GM19328 (cell line): ENCODE data around the gene SLC5A4.
"Not testable (repeated sequence)": the region's sequence is repeated elsewhere in the genome, so short reads cannot be mapped to it uniquely, and the experiment has no call there.

Experiments used
- ATAC-seq: cut with Tn5 transposase; IDR thresholded peaks from one replicate; pipeline ENCODE4 v1.9.1; 2021; ENCODE audit warnings: mild to moderate bottlenecking, moderate library complexity; ENCODE audit not compliant: unreplicated experiment

The SLC5A4 gene

DNA sequence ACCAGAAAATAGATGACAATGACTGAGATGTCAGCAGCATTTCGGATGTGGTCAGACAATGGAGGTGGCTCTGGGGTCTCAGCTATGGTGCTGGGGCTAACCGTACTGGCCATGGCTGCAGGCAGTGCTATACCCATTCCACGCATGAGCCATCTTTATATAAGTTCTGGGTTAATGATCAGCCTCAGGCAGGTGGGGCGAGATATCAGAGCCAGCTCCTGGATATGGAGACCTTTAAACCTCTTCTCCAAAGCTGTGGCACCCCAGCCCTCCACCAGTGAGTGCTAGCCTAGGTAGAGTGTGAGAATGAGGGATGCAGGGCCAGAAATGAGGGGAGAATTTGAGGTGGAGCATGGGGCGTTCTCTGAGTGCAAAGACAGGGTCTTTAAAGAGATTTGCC is at the start of gene SLC5A4:
Gene SLC5A4, minus strand, starts transcription at position 131 of the 400 bp plus-strand sequence. Its CDS starts 18 bp downstream, at position 113.
- no peak for ATAC-seq

DNA sequence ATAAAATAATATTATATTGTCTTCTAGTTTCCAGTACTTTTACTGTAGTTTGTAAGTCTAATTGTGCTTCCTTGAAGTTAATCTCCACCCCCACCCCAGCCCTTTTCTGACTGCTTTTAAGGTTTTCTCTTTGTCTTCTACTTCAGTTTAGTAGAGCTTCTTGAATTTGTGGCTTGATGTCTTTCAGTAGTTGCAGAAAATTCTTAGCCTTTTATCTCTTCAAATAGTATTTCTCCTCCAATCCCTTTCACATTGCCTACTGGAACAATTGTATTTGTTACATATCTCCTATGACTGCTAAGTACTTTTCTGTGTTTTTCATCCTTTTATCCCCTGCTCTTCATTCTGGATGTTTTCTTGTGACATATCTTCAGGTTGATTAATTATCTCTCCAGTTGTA is 38.8 kb upstream of the SLC5A4 start:
- ATAC-seq, result not testable (repeated sequence)

DNA sequence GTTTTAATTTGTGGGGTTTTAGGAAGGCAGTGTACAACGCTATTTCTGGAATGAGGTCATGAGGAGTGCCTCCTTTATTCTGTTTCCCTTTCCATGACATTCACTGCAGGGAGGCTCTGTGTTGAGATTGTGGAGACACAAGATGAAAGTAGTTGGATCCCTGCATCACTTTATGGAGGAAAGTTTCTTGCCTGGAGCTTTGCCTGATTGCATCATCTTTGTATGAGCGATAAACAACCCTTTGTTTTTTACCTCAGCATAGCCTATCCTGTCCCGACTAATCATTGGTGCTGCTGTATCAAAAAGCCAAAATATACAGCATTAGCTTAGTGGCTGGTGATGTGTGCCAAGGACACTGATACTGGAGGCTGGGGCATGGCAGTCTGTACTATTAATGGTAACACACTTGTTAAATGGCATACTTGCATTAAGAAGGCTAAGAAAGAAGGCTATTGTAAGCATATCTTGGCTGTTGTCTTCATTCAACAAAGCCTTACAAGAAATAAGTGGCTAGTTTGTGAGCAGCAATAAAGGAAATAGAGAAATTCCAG is 31.2 kb upstream of the SLC5A4 start:
- ATAC-seq, result no peak

DNA sequence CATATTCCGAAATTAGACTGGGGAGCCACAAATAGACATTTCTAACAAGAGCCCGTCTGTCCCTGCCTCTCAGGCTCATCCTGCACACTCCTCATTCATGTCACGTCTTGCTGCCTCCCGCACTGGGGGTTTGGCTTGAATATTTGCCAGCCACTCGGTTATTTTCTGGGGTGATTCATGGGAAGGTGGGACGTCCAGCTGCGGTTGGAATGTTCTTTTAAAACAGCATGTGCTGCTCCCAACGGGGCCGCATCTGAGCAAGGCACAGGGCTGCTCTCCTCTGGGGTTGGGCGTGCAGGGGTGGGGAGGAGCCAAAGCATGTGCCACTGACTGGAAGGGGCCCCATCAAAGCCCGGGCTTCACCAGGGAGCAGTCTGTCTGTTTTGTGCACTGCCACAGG is 25.9 kb upstream of the SLC5A4 start:
- ATAC-seq, result no peak

DNA sequence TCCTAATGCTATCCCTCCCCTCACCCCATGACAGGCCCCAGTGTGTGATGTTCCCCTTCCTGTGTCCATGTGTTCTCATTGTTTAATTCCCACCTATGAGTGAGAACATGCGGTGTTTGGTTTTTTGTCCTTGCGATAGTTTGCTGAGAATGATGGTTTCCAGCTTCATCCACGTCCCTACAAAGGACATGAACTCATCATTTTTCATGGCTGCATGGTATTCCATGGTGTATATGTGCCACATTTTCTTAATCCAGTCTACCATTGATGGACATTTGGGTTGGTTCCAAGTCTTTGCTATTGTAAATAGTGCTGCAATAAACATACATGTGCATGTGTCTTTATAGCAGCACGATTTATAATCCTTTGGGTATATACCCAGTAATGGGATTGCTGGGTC is 20.2 kb upstream of the SLC5A4 start:
- ATAC-seq, result not testable (repeated sequence)

DNA sequence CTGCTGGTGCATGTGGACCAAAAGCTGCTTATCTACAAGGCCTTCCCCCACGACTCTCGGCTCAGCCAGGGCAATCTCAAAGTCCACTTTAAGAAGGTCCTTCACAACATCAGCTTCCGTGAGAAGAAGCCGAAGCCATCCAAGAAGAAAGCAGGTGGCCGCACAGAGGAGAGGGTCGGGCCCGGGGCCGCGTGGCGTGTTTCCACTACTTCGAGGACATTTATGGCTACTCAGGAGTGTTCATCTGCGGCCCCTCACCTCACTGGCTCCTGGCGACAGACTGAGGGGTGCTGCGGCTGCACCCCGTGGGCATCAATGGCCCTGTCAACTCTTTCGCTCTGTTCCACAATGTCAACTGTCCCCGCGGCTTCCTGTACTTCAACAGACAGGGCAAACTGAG is 16.2 kb upstream of the SLC5A4 start:
- no peak for ATAC-seq

DNA sequence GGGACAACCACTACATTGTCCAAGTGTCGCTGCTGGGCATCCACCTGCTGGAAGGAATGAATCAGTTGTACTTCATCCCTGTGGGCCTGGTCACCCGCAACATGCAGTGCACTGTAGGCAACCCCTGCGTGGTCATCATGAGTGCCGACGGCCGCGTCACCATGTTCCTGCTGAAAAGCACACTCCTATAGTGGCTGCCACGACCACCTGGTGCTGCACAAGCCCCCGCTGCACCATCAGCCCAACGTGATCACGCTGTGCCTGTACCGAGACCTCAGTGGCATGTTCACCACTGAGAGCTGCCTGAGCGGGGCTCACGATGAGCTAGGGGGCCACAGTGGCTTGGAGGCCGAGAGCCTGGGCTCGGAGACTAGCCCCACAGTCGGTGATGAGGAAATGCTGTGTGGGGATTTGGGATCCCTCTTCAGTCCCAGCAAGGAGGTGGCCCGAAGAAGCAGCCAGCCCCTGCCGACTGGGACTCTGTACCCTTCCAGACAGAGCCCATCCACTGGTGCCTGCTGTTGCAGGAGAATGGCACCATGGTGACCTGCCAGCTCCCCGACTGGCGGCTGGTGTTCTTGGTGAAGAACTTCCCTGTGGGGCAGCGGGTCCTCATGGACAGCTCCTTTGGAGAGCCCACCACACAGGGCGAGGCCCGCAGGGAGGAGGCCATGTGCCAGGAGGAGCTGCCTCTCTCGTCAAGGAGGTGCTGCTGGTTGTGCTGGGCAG is 15.7 kb upstream of the SLC5A4 start:
- ATAC-seq, result no peak

DNA sequence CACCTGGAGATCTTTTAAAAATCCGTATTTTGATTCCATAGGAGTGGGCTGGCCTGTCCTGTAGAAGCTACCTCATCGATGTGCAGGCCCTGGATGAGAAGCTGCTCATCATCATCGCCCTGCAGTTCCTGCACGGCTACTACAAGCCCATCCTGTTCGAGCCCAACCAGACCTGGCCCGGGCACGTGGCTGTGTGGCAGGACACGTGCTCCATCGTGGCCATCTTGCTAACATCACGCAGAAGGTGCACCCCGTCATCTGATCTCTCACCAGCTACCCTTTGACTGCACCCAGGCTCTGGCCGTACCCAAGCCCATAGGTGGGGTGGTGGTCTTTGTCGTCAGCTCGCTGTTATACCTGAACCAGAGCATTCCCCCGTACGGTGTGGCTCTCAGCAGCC is 14.2 kb upstream of the SLC5A4 start:
- ATAC-seq, result no peak

DNA sequence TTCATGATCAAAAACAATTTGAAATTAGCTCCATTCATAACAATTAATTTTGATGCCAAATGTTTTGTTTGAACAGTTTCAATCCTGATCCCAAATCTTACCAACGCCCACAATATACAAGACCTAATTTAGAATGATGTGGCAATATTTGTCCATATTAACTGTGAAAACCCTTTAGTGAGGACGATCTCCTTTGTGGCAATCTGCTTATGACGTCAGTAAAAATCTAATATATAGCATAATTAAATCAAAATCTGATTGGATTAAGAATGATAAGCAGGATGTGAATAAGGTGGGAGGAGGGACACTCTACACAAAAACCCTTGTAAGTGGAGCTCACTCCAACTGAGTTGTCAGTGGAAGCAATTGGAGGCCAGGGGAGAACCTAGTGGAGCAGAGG is 11.9 kb upstream of the SLC5A4 start:
- no peak for ATAC-seq

DNA sequence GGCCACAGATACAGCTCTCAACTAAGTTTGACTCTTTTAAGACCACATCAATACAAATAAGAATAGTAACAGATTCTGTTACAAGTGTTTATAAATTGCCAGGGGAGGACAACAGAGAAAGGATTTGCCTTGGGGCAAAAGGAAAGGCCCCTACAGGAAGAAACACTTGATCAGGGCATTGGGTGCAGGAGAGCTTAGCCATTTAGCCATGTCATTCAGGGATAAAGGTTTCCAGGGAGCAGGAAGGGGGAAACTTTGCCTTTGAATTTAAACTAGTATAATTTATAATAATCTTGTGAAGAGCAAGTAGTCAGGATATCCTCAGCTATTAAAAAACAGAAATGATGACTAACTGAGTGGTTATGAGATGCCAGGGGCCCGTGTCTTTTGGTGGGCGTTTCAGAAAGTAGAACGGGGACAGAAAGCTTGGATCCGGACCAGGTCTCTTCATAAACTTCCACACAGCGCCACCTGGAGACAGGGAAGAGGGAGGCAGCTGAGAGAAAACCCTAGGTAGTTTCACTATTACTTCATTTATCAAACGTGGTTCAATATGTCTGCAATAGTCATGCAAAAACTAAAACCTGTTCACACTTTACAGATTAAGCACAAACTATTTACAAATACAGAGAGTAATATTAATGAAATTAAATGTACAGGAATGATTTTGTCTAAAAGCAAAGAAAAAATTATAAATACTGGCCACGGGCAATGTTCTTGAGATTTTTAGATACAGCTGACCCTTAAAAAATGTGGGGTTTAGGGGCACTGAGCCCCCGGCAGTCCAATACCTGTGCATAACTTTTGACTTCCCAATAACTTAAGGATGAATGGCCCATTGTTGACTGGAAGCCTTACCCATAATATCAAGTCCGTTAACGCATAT is 11.0 kb upstream of the SLC5A4 start:
- ATAC-seq, result no peak

DNA sequence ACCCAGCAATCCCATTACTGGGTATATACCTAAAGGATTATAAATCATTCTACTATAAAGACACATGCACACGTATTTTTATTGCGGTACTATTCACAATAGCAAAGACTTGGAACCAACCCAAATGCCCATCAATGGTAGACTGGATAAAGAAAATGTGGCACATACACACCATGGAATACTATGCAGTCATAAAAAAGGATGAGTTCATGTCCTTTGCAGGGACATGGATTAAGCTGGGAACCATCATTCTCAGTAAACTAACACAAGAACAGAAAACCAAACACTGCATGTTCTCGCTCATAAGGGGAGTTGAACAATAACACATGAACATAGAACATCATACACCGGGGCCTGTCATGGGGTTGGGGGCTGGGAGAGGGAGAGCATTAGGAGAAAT is 8.5 kb upstream of the SLC5A4 start:
- ATAC-seq, result not testable (repeated sequence)

DNA sequence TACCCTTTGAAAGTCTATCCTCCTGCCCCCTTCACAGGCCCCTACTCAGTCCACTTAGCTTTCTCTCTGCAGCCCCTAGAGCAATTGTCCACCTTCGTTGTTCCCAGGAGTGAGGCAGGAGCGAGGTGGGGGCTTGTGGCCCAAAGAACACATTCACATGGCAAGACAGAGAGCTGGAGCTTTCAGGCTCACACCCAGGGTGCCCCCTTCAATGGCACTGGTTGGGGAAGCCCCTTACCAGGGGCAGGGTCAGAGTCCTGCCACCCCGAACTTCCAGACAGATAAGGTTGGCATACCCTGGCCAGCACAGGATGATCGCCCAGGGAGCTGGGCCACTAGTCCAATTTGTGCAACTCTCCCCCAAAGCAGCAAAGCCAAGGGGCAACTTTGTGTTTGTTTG is 6.2 kb upstream of the SLC5A4 start:
- no peak for ATAC-seq

DNA sequence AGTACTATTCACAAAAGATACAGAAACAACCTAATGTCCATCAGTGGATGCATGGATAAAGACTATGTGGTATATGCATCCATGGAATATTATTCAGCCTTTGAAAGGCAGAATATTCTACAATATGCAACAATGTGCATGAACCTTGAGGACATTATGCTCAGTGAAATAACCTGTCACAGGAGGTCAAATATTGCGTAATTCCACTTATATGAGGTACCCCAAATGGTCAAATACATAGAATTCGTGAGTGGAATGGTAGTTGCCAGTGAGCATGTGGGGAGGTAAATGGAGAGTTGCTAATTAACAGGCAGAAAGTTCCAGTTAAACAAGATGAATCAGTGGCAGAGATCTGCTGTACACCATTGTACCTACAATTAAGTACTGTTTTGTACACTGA is 3.6 kb upstream of the SLC5A4 start:
- no peak for ATAC-seq

DNA sequence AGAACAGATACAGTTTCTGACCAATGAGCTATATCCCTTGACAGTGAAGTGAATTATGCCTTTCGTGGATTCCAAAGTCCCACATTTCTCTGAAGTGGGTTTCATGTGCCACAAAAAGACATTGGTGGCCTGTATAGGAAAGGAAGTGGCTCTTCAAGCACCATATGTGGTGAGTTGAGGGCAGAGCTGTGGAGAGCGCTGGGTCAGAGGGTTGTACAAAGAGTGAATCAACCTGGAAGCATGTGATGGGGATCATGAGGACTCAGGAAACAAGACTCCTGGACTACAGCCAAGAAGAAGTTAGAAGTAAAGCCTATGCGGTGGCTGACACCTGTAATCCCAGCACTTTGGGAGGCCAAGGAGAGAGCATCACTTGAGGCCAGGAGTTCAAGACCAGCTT is 579 bp upstream of the SLC5A4 start:
- no peak for ATAC-seq

DNA sequence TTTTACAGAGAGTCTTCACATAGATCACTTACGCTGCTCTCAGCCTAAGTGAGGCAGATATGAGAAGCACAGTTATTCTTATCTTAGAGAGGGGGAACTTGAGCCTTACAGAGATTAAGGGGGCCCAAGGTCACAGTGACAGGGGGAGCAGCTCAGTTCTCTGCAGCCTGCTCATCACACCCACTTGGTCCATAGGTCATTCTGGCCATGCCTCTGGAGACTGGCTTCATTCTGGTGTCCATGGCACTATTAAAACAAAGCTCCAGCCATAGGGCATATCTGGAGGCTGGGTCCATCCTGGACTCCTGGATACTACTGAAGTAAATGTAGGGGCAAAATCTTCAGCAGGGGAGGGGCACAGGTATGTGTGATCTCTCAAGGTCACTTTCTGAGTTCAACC is 5.9 kb downstream of the SLC5A4 start:
- no peak for ATAC-seq

DNA sequence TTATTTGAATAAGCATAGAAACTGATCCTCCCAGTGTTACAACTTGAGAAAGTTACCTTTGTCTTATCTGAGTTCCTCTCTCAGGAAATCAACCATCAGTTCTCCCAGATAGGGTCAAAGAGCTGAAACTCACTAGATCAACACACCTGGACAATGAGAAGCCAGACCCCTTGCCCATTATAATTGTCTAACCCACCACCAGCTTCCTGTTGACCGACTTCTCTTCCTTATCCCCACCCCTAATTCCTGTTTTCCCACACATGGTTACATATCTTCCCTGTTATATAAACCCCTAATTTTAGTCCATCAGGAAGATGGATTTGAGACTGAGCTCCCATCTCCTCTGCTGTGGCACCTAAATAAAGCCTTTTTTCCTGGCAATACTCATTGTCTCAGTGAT is 6.9 kb downstream of the SLC5A4 start:
- no peak for ATAC-seq

DNA sequence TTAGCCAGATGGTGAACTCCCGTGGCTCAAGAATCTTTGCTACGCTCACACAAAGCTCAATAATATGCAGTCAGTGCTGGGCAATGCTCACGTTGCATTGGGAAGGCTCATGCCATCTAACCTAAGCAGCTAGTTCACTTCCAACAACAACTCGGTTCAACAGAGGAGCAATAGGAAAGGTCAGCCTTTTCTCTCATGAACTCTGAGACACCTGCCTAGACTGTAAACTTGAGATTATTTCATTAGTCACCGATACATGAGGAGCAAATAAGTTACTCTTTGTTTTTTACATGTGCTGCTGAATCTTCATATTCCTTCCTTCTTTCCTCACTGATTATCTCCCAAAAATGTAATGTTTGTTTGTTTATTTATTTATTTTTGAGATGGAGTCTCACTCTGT is 9.0 kb downstream of the SLC5A4 start:
- ATAC-seq, result no peak

DNA sequence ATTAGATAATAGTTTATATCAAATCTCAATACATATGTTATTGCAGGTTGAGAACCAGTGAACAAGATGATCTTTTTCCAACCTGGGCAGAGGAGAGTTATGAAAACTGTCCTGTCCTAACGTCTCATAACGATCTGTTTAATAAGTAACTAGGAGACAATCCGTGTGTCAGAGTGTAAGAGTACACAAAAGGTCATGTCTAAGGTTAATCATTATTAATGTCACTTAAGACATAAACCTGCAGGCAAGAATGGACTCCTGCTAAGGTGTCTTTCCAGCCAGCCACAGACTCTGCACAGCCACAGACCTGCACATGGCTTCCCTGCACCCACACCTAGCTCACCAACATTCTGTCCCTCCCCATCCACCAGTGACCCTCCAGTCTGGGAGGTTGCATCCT is 10.1 kb downstream of the SLC5A4 start:
- no peak for ATAC-seq

DNA sequence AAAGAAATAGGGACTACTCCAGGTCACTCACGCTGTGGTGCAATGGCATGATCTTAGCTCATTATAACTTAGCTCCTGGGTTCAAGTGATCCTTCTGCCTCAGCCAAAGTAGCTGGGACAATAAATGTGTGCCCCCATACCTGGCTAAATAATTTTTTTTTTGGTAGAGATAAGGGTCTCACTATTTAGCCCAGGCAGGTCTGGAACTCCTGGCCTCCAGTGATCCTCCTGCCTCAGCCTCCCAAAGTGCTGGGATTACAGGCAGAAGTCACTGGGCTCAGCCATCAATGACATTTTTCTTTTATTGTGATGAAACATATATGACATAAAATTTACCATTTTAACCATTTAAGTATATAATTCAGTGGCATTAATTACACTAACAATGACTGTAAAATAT is 10.6 kb downstream of the SLC5A4 start:
- no peak for ATAC-seq

DNA sequence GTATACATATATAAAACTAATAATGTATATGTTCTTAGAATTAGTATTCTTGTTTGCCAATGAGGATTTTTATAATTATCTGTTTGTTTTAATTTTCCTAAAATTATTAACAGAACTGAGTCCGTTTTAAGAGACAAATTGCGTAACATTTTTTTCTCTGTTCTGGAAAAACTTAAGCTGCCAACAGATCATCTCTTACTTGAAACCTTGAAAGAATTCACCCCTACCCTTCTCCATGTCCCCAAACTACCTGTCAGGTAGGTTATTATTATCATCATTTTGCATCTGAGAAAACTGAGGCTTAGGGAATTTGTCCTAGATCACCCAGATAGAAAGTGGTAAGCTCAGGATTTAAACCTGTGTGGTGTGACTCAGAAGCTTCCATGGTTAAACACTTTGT is 14.7 kb downstream of the SLC5A4 start:
- no peak for ATAC-seq

DNA sequence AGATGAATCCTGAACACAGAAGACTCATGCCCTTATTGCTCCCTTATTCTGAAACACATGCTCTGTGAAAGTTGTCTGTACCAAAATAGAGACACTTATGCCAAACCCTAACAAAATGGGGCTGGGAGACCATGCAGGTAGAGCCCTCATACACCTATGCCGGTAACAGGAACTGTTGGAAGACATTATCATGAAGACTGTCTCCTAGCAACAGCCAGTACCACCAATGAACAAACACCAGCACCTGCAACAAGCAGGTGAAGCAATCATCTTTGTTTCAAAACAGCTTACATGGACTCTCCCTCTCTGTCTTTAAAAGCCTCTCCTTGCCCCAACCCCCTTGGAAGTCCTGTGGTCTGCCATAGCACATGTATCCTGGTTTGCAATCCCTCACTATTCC is 17.2 kb downstream of the SLC5A4 start:
- ATAC-seq, result no peak

DNA sequence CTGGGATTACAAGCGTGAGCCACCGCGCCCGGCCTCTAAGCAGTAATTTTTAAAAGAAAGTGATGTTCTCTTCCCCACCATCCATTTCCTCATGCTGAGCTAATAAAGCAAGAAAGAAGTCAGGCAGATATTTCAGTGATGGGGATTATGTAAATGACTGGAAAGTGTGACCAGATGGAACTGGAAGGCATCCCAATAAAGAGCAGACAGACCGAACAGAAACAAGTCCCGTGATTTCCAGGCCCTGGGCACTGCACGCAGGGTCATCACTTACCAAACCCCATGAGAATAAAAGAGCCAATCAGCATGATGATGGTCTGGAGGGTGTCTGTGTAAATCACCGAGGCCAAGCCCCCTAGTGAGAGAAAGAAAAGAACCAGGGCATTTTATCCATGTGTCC is 18.2 kb downstream of the SLC5A4 start:
- ATAC-seq, result no peak
